NCI-H1092 (cell line): ENCODE results near the gene MCRS1.
"Not testable (repeated sequence)": the region's sequence is repeated elsewhere in the genome, so short reads cannot be mapped to it uniquely, and the experiment has no call there.

Source experiments
- DNase-seq: peaks from one replicate; lab custom pipeline; 2025; lab: John Stamatoyannopoulos, UW

The MCRS1 gene

GRCh38 chr12:49567611-49568441 lies at the start of gene MCRS1:
MCRS1 (minus strand) TSS chr12:49568142; CDS start chr12:49566731, 1,411 bp downstream.
- peak; percentile 70 for DNase-seq

GRCh38 chr12:49616533-49617219 lies 48.7 kb upstream of the MCRS1 start:
- DNase-seq, result no peak

- no peak for DNase-seq
Observed at GRCh38 chr12:49615725-49616124, 47.8 kb upstream of the MCRS1 start.

GRCh38 chr12:49612210-49612609 lies 44.3 kb upstream of the MCRS1 start:
- no peak for DNase-seq

- DNase-seq, result not testable (repeated sequence)
Observed at GRCh38 chr12:49610785-49611184, 42.8 kb upstream of the MCRS1 start.

GRCh38 chr12:49609875-49610154 lies 41.9 kb upstream of the MCRS1 start:
- no peak for DNase-seq

GRCh38 chr12:49609059-49609874 lies 41.3 kb upstream of the MCRS1 start:
- DNase-seq, result no peak

GRCh38 chr12:49605539-49605938 lies 37.6 kb upstream of the MCRS1 start, which contains the start of gene FAM186B:
FAM186B (minus strand) TSS chr12:49605639; CDS start chr12:49605477, 162 bp downstream.
- not testable (repeated sequence) for DNase-seq

GRCh38 chr12:49604856-49605255 lies 36.9 kb upstream of the MCRS1 start:
- no peak for DNase-seq

- no peak for DNase-seq
Observed at GRCh38 chr12:49603721-49604120, 35.8 kb upstream of the MCRS1 start.

- no peak for DNase-seq
Observed at GRCh38 chr12:49599961-49600360, 32.0 kb upstream of the MCRS1 start.

- no peak for DNase-seq
Observed at GRCh38 chr12:49598527-49598926, 30.6 kb upstream of the MCRS1 start.

GRCh38 chr12:49588721-49589516 lies 21.0 kb upstream of the MCRS1 start:
- no peak for DNase-seq

GRCh38 chr12:49588281-49588680 lies 20.3 kb upstream of the MCRS1 start:
- no peak for DNase-seq

- DNase-seq, result no peak
Observed at GRCh38 chr12:49587174-49587908, 19.4 kb upstream of the MCRS1 start.

- DNase-seq, result no peak
Observed at GRCh38 chr12:49585477-49586459, 17.8 kb upstream of the MCRS1 start.

GRCh38 chr12:49584591-49584990 lies 16.6 kb upstream of the MCRS1 start:
- no peak for DNase-seq

GRCh38 chr12:49583366-49584094 lies 15.6 kb upstream of the MCRS1 start:
- DNase-seq, result no peak

GRCh38 chr12:49582850-49583249 lies 14.9 kb upstream of the MCRS1 start:
- no peak for DNase-seq
